T1000 (cell line): ENCODE measurements around the gene ASAP2.
"Not testable (repeated sequence)": the region's sequence is repeated elsewhere in the genome, so short reads cannot be mapped to it uniquely, and the experiment has no call there.

Experiments
- DNase-seq: peaks from one replicate; lab custom pipeline; 2025; ENCODE audit warnings: mixed read lengths; lab: John Stamatoyannopoulos, UW

The ASAP2 gene

DNA sequence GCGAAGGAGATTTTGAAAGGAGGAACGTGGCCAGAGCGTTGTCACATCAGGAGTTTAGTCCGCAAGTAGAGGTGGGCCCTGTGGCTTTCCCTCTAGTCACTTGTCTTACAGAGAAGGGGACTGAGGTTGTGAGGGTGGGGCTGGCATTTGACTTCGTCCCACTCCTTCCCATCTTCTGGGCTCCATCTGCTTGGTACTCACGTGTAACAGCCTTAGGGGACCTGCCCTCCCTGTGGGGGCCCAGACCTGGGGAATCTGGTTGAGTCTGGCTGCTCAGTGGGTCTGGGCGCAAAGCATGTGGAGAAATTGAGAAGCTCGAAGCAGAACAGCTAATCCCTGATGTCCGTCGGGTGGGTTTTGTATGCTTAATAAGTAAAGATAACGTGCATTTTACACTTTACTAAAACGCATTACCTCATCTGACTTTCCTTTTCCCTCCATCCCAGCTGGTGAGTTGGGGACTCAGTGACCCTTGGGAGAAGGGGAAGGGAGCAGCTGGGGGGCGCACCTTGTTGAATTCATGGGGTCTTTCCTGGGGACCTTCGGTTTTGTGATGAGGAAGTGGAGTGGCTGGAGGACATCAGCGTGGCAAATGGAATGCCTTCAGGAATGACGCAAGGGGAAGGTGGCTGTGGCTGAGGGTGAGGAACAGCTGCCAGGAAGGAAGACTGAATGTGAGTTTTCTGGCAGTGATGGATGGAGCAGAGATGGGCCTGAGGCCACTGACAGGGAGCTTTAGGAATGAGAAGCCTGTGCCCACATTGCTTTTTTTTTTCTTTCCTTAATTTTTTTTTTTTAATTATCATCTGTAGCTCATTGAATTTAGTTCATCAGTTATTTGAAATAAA, 44.8 kb downstream of the ASAP2 start:
- peak; percentile 66 for DNase-seq

DNA sequence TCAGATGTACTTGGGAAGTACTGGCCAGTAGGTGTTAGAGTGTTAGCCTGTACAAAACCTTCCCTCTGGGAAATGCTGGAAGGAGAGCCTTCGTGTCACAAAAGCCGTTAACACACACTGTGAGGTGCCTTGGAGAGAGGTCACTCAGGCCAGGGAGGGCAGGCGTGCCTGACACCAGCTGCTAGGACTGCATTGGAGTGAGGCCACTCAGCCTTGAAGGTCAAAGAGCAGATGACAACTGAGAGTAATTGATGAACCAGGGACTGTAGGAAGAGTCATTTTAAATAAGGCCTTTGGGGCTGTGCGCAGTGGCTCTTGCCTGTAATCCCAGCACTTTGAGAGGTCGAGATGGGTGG, 45.4 kb downstream of the ASAP2 start:
- DNase-seq: no peak

DNA sequence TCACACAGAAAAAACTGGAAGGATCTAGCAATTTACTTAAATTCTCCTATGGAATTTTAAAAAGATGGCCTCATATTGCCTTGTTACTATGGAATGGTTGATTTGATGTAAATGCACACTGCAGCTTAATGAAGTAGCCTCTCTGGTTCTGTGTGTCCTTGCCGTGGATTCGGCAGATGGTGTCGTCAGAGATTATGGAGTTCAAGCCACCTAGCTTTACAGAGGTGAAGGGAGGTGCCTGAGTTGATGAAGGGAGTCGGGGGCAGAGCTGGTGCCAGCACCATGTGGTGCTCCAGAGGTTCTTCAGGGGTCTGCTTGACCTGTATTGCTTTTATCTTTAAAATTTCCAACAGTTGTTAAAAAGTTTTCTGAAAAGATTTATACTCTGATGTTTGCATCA, 48.8 kb downstream of the ASAP2 start:
- no peak for DNase-seq

DNA sequence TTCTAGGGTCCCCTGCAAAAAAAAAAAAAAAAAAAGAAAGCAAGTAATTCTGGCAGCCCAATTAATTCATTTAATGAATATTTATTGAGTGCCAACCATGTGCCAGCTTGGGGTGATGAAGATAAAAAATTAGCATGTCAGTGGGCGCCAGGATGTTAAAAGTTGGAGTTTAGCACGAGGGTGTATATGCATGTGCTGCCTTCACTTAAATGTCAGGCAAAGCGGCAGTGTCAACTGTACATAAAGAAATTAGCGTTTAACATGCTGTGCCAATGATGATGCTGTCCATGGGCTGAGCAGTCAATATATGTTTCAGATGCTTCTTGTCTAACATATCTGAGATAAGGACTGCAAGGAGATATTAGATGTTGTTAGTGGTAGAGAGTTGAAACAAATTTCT, 49.5 kb downstream of the ASAP2 start:
- no peak for DNase-seq

DNA sequence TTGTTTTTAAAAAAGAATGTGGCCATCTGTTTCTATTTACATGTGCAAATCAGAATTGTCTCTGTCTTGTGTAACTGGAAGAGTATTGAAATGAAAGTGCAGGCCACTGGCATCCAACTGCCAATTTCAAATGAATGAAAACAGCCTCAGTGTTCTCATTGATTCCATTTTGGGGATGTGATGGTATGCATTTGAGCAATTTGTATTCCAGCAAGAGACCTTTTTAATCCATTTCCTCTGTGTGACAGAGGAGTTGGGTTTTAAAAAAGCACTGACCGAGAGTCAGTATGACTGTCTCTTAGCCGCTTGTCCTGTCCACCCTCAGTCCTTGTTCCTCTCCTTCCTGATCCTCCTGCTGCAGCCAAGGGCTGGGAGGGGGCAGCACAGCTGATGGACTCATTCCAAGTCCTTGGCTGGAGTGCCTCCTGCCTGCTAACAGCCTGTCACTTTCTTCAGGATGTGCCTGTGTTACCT, 50.0 kb downstream of the ASAP2 start:
- no peak for DNase-seq

DNA sequence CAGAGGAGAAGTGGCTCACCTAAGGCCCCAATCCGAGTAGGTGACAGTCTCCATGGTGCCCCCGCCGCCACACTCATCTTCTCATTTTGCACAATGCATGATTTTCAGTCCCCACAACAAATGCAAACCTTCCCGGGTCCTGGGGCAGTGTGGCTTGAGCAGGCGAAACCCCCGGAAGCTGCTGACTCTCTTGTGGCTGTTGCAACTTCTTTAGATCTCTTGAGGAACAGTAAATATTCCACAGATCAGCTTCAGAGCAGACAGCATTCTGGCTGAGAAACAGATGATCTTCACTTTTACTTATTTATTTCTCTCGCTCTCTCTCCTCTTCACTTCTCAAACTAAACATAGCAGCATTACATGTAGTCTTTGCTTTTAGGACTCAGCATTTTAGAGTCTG, 51.9 kb downstream of the ASAP2 start:
- no peak for DNase-seq

DNA sequence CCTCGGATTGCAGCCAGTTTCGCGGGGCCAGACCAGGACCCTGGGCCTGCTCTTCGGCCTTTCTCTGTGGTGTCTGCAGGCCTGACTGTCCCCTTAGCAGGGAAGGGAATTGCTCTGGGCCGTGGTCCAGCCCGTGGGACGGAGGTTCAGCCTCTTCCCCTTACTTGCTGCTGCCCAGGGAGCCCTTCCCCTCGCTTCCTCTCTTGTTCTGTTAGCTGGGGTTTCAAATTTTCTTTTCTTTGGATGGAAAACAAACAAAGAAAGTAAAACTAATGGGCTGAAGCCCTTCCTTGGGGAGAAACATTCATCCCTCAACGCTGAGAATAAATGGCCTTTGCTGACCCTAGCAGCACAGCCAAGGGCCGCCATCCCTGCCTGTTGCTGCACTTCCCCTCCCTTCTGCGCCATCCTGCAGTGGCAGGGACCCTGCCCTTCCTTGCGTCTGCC, 52.4 kb downstream of the ASAP2 start:
- no peak for DNase-seq

DNA sequence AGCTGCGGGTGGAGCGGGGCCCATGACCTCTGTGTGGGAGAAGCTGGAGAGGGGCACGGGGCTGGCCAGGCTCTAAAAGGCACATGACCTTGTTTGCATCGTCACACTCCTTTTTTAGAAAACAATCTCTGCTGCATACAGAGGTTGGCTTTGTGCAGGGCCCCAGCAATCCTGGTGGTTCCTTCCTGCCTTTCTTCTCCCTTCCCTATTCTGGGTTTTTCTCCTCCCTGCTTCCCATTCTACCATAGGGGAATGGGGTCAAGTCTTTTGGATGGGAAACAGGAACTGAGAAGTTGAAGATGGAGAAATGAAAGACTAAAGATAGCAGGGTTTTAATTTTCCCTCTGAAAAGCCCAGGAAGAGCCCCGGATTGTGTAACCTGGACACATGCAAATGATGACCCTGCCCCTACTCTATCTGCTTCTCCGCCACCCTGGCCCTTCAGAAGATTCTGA, 53.9 kb downstream of the ASAP2 start:
- DNase-seq: no peak

DNA sequence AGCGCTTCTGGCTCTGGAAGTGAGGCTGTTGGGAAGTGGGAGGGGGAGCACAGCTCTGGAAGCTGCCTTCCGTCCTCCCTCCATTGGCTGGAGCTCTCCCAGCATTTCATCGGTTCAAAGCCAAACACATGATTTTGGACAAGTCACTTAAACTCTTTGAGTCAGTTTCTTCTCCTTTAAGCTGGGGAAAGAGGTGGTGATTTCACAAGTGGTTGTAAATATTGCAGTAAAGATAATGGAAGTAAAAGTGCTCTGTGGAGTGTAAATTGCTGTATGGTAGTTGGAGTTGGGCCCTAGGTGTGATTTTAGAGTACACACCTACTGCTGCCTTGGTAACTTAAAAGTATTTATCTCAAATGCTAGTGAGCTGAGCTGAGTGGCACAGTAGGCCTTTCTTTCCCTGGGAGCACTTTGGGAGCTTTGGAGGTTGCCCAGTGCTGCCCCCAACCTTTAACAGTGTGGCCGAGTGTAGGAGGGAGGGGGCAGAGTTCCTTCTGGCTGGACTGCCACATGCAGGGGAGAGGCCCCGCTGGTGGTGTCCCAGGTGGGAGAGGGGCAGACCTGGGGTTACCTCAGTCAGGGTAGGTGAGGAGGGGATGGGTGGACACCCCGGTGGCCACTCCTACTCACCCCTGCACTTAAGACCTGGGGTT, 54.7 kb downstream of the ASAP2 start:
- DNase-seq: no peak

DNA sequence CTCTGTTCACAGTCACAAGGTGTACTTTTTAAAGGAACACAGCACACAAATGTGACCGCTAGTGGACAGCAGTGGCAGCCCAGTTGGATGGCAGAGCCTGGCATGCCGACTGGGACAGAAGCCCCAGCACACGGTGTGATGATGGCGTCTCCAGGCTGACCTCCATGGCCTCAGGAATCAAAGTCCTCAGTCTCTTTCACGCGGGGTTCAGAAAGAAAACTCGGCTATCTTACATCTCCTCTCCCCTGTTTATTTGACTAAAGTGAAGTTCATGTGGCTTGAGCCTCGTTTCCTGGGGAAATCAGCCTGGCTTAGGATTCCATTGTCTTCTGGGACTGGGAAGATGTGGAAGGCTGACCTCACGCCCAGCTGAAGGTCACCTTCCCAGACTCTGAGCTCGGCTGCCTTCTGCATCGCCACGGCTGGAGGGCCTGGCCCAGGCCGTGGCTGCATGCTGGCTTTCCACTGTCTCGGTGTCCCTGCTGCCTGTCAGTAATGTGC, 56.1 kb downstream of the ASAP2 start:
- no peak for DNase-seq

DNA sequence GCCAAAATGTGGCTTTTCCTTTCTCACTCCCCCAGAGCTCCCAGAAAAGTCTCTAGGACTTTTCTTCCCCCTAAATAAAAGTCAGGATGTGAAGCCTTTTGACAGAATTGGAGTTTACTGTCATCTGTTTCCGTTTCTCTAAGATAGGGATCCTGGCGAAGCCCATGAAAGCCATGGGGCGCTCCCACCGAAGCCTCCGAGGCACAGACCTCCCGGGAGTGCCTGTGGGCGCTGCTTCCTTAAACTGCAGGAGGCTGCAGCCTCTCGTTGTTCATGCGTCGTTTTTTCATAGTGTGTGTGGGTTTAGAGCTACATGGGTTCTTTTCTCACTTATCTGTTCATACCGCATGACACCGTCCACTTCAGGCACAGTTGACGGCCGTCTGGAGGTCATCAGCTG, 56.8 kb downstream of the ASAP2 start:
- DNase-seq: no peak

DNA sequence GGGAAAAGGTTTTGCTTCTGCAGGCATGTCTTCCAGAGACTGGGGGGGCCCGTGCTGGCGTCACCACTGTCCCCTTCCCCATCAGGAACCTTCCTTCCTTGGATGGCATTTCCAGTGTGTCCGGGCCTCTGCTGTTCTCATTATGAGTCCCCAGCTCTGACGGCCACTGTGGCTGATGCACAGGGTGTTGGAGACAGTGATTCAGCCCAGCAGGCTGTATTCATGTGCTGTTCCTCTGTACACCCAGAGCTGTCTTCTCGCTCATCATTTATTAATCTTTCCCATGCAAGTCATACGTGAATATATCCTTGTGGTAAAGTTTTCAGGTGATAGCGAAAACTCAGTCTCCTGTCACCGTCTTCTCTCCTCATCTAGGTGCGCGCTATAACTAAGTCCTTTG, 57.7 kb downstream of the ASAP2 start:
- DNase-seq: no peak

DNA sequence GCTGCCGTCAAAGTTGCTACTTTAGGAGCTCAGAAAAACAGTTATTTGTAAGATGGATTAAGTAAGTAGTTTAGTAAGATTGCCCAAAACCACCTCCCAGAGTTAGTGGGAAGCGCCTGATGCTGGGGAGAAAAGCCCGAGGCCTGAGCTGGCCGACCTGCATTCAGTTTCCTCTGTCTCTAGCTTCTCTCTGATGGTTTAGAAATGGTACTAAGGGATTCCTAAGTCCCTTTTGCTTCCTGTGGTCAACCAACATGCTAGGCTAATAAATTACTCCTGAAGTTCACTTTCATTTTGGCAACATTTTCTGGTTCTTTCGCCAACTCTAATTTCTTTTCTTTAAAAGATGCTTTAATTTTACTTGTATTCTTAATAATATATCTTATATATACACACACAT, 60.1 kb downstream of the ASAP2 start:
- DNase-seq: no peak

DNA sequence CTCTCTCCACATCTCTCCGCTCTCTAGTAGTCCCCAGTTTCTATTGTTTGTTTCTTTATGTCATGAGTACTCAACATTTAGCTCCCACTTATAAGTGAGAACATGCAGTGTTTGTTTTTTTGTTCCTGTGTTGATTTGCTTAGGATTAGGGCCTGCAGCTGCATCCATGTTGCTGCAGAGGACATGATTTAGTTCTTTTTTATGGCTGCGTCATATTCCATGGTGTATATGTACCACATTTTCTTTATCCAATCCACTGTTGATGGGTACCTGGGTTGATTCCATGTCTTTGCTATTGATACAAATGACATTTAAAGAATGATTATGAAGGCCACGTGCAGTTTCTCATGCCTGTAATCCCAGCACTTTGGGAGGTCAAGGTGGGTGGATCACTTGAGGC, 60.7 kb downstream of the ASAP2 start:
- DNase-seq: not testable (repeated sequence)

DNA sequence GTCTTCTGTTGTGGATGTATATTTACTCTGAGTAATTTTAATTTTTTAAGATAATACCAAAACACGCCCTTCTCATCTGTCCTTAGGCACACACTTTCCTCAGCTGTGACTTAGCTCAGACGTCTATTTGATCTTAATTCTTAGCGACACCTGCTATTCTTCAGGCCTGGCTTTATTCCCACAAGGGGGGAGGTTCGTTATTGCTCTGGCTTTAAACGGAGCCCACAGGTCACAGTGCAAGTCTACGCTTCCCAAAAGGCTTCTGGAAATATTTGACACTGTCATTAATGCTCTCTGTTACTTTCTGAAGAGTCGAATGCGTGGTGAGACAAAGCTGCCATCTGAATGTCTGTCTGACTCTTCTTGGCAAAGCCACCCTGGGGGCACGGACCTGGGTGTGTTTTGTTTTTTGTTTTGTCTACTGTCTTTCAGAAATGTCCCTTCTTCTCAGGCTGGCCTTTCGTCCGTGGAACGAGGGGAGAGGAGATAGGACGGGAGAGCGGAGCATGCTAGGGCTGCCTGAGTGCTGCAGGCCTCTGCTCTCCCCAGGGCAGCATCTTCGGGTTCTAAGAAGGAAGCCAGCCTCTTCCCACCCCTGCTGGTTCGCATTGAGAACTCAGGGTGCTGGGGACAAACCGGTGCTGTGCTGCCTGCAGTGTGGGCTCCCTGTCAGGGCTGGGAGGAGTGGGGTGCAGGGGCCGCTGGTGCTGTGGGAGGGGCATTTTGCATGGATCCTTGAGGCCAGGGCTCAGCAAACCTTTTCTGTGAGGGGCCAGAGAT, 61.9 kb downstream of the ASAP2 start:
- no peak for DNase-seq

DNA sequence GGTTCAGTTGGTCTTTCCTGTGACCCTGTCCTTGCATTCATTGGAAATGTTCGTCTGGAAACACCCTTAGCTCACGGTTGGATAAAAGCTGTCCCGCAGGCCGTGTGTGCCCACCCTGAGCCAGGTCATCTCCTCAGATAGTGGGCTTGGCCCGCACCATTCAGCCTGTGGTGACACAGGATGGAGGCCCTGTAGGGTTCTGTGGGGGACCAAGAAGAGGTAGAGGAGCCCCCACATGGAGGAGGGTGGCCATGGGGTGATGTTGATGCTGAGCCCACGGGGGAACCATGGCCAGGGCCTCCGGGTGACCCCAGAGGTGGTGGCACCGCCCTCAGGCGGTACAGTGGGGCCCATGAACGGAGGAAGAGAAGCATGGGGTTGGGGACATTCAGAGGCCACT, 62.7 kb downstream of the ASAP2 start:
- no peak for DNase-seq

DNA sequence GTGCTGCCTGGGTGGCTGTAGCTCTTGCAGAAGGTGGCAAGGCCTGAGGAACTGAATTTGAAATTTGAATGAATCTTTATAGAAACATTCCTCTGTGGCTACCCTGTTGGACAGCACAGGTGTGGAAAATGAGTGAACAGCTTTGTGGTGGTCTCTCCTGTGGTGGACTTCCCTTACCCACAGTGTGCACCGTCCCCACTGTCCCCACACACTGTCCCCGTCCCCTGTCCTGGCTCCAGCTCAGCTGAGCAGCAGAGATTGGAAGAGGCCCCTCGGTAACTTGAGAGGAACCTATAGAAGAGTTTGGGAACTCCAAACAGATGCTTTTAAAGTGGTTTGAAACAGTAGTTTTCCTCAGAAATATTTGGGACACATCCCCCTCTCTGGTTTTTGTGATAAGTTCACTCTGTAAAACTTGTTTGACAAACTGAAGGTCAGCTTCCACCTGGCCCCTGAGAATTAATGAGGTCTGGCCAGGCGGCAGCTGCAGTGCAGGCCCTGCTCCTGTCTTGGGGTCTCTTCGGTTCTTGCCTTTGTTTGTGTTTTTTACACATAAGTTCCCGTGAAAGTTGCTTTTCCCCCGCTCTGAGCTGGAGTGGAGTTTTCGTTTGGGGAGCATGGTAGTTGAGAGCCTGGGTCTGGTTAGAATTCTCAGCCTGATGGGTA, 63.2 kb downstream of the ASAP2 start:
- DNase-seq: no peak

DNA sequence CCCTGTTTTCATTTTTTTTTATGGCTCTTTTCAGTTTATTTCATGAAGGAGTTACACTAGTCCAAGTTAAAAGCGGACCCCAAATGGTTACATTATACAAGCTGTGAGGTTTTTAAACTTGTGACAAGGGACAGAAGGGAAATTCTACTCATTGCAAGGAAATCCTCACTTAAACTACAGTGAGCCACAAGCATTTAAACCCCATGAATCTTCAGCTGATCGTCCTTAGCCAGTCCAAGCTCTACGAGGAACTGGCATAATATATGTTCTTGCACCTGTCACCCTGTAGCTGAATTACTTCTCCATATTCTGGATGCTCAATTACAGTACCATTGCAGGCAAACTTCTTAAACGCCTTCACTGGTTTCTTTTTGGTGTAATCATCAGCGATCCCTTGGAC, 64.5 kb downstream of the ASAP2 start:
- DNase-seq: no peak

DNA sequence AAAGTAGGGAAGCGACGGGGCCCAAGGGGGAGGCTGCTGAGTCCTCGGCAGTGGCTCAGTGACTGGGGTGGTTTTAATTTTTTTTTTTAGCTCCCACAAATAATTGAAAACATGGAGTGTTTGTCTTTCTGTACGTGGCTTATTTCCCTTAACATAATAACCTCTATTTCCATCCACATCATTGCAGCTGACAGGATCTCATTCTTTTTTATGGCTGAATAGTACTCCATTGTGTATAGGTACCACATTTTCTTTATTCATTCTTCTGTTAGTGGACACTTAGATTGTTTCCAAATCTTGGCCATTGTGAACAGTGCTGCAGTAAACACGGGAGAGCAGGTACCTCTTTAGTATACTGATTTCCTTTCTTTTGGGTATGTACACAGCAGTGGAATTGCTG, 65.1 kb downstream of the ASAP2 start:
- no peak for DNase-seq

DNA sequence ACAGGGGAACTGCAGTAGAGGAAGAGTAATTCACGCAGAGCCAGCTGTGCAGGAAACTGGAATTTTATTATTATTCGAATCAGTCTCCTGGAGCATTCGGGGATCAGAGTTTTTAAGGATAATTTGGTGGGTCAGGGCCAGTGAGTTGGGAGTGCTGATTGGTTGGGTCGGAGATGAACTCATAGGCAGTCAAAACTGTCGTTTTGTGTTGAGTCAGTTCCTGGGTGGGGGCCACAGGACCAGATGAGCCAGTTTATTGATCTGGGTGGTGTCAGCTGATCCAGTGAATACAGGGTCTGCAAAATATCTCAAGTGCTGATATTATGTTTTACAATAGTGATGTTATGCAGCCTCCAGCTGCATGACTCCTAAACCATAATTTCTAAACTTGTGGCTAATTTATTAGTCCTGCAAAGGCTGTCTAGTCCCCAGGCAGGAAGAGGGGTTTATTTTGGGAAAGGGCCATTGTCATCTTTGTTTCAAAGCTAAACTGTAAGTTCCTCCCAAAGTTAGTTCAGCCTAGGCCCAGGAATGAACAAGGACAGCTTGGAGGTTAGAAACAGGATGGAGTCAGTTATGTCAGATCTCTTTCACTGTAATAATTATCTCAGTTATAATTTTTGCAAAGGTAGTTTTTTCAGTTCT, 67.0 kb downstream of the ASAP2 start:
- DNase-seq: peak; percentile 15

DNA sequence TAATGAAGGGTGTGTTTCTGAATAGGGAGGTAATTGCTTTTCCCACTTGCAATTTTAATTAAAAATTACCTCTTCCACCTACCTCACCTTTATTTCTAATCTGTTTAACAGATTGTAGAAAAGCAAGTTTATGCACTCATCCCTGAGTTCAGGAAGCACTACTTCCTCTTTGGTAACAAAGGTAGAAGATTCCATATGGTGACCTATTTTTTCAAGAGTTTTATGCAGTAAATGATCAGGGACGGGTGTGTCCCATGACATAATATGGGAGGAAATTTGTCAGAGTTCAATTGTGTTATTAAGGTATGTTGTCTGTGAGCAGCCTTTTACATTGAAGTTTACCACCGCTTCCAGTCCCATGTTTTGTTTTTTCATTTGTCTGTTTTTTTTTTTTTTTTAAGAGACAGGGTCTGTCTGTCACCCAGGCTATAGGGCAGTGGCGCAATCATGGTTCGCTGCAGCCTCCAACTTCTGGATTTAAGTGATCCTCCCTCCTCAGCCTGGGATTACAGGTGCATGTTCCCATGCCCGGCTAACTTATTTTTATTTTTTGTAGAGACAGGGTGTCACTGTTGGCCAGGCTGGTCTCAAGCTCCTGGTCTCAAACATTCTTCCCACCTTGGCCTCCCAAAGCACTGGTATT, 68.2 kb downstream of the ASAP2 start:
- no peak for DNase-seq
